HG03196 (cell line): ENCODE measurements around the gene CRNKL1.

Source experiments
- ATAC-seq: cut with Tn5 transposase; IDR thresholded peaks from one replicate; pipeline ENCODE4 v1.9.1; 2021; ENCODE audit not compliant: unreplicated experiment

Gene CRNKL1

DNA sequence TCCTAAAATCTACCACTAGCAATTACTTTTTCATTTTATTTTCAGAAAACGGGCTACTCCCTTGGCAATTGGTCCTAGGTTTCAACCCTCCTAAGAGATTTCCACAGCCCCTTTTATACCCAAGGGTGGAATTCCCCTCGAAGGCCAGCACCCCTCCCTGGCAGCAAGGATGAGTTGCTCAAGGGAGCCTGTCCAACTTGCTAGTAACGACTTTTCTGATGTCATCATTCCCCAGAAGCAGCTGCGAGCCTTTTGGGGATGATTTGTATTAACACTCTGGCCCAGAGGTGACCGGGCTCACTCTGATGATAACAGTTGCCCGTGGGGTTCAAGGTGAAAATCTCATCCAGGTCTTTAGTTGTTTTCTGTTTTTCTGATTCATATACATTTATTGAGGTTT is 65.8 kb downstream of the CRNKL1 start:
- ATAC-seq = no peak
